Uterine smooth muscle cell (primary cell): Measurements from ENCODE around the gene TGFBI. TPM values are rescaled to one million over a fixed set of nuclear protein-coding genes. Genes with fewer than 3 reads are reported as not detected.

ENCODE experiments used
- total RNA-seq: library from RNA; depleted of rRNA; stranded (reverse); fragments of >200 nt; gene quantifications from 2 replicates; pipeline ENCODE4 v1.2.3, GENCODE V29; 2014

Gene TGFBI
- total RNA-seq: 247 and 625 TPM in 2 replicates

GRCh38 chr5:136028782-136029742 lies at the start of gene TGFBI:
TGFBI (plus strand) TSS chr5:136028988; CDS start chr5:136029056, 68 bp downstream.

Other genes starting within 250 kb of the TGFBI start
- gene SLC25A48, start 194.3 kb upstream of the TGFBI start, total RNA-seq: under 0.01 TPM in 1 of 2 replicates, not detected in the other
- not detected in 2 replicates for gene IL9, start 133.1 kb upstream of the TGFBI start, total RNA-seq
- gene LECT2, start 74.0 kb upstream of the TGFBI start, total RNA-seq: not detected in 2 replicates
- 47.9 and 50.4 TPM in 2 replicates for gene SMAD5, start 103.9 kb downstream of the TGFBI start, total RNA-seq
- not detected in 2 replicates for gene SMIM32, start 164.2 kb downstream of the TGFBI start, total RNA-seq